K562 (cell line): Measurements from ENCODE around the gene PDIA3.

ENCODE experiments used
- ATF3 ChIP-seq, 2 experiments: fragments of 450-650 bp in 1 of 2; sonication (generic) in 1 of 2; formaldehyde crosslinking in 1 of 2; IDR thresholded peaks in 1 of 2; conservative IDR thresholded peaks in 1 of 2; 2 replicates each; pipeline versions ENCODE4 v1.6.1 to v1.8.1; 2016 to 2023; ENCODE audit warnings: mild to moderate bottlenecking in 2 of 2, moderate library complexity in 2 of 2, inconsistent platforms in 1 of 2, missing genetic modification reagents in 1 of 2
- CBFB ChIP-seq: sonication (generic); formaldehyde crosslinking; IDR thresholded peaks from 2 replicates; pipeline ENCODE4 v1.4.0; 2020; ENCODE audit warnings: mild to moderate bottlenecking, missing genetic modification reagents
- GABPA ChIP-seq: fragments of 200-800 bp; sonication (Bioruptor generic); conservative IDR thresholded peaks from 2 replicates; pipeline ENCODE4 v1.6.1; 2016; ENCODE audit warnings: low read depth, missing genetic modification characterization, missing compliant biosample characterization
- JUND ChIP-seq, 2 experiments: IDR thresholded peaks; 2 replicates in 1 of 2; 3 replicates in 1 of 2; pipeline ENCODE4 v1.6.1; 2011; ENCODE audit warnings: borderline replicate concordance in 2 of 2, low read depth in 2 of 2, low read length in 2 of 2, improper control_type of control experiment in 1 of 2, missing biosample characterization in 1 of 2, missing genetic modification characterization in 1 of 2, missing genetic modification reagents in 1 of 2
- NR2C2 ChIP-seq, 2 experiments: fragments of 200-800 bp in 1 of 2; sonication (Bioruptor generic) in 1 of 2; sonication (generic) in 1 of 2; formaldehyde crosslinking in 1 of 2; IDR thresholded peaks; 2 replicates each; pipeline versions ENCODE4 v1.6.1 to v1.8.0; 2016 to 2022; ENCODE audit warnings: mild to moderate bottlenecking in 1 of 2, missing compliant biosample characterization in 1 of 2, missing genetic modification characterization in 1 of 2, missing genetic modification reagents in 1 of 2
- NR3C1 ChIP-seq: sonication (generic); formaldehyde crosslinking; IDR thresholded peaks from 2 replicates; pipeline ENCODE4 v1.8.1; 2022; ENCODE audit warnings: missing genetic modification reagents

DNA sequence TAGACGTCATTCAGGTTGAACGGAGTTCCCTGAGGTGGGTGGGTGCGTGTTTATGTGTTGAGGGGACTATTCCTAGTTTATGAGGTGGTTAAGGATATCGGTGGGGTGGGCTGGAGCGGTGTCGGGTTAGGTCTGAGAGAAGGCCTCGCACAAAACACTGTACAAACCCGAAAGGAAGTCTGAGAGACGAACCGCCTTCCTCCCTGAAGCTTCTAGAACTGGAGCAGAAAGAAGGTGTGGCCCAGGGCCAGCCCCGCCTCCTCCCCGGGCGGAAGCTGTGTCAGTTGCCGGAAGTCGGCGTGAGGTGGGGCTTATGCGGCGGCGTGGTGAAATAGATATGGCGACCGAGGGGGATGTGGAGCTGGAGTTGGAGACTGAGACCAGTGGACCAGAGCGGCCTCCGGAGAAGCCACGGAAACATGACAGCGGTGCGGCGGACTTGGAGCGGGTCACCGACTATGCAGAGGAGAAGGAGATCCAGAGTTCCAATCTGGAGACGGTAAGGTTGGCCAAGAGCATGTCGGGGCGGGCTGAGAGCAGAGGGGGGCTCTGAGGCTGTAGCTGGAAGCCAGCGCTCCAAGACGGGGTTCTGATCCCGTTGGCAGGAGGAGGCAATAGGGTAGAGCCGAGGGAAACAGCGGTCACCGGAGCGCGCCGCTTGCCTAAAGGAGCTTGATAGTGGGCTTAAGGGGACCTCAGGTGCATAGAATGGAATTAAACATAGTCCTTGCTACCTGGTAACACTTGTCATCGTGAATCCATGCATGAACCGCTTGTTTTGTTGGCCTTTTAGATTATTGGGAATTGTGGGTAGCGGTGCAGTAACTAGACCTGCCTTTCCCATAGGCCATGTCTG is 54.3 kb downstream of the PDIA3 start, which contains the start of gene HYPK:
- peak; percentile 94 for TF ChIP-seq GABPA (tag)
- no peak for TF ChIP-seq NR2C2 (CRISPR knock-in tag; IDR thresholded peaks at IDR 0.05)
- no peak for TF ChIP-seq NR2C2 (tag; IDR thresholded peaks at IDR 0.05)
- no peak for TF ChIP-seq ATF3 (IDR thresholded peaks at IDR 0.05)
- no peak for TF ChIP-seq ATF3 (CRISPR knock-in tag; conservative IDR thresholded peaks at IDR 0.05)
- no peak for TF ChIP-seq JUND (IDR thresholded peaks at IDR 0.05; ENCODE audit: borderline replicate concordance, low read depth, low read length)
- no peak; the same call in 2 of the 3 replicates for TF ChIP-seq JUND (tag; IDR thresholded peaks at IDR 0.05; ENCODE audit: borderline replicate concordance, low read depth, low read length)
- no peak for TF ChIP-seq NR3C1 (CRISPR knock-in tag)
- TF ChIP-seq CBFB (CRISPR knock-in tag): no peak
